Fibroblast of upper back skin (primary cell): ENCODE measurements around the gene SPP2.

ENCODE experiments used
- DNase-seq: peaks from one replicate; pipeline ENCODE4 v3.0.0-alpha.2; 2013

Gene SPP2

GRCh38 chr2:234096164-234096563 lies 45.7 kb downstream of the SPP2 start:
- no peak for DNase-seq

GRCh38 chr2:234098681-234099080 lies 48.2 kb downstream of the SPP2 start:
- no peak for DNase-seq

- DNase-seq, result no peak
These were observed 48.8 kb downstream of the SPP2 start for GRCh38 chr2:234099266-234099665.

GRCh38 chr2:234100686-234101085 lies 50.2 kb downstream of the SPP2 start:
- DNase-seq, result no peak

- no peak for DNase-seq
These were observed 51.6 kb downstream of the SPP2 start for GRCh38 chr2:234102112-234102511.

- DNase-seq, result no peak
These were observed 57.4 kb downstream of the SPP2 start for GRCh38 chr2:234107861-234108260.

GRCh38 chr2:234109321-234109720 lies 58.8 kb downstream of the SPP2 start:
- peak; percentile 43 for DNase-seq

GRCh38 chr2:234110219-234110618 lies 59.7 kb downstream of the SPP2 start:
- DNase-seq, result no peak

GRCh38 chr2:234111523-234111922 lies 61.0 kb downstream of the SPP2 start:
- peak; percentile 6 for DNase-seq

GRCh38 chr2:234116010-234116409 lies 65.5 kb downstream of the SPP2 start:
- no peak for DNase-seq

GRCh38 chr2:234121999-234122398 lies 71.5 kb downstream of the SPP2 start:
- no peak for DNase-seq

GRCh38 chr2:234125451-234126145 lies 75.1 kb downstream of the SPP2 start:
- DNase-seq, result no peak

- no peak for DNase-seq
These were observed 75.6 kb downstream of the SPP2 start for GRCh38 chr2:234126146-234126470.
